ENCODE results near the gene MVB12B.

GRCh38 chr9:126475933-126476555 lies 149.4 kb downstream of the MVB12B start:
- TF ChIP-seq CTCF (IDR thresholded peaks at IDR 0.05; ENCODE audit: insufficient read depth, low read depth, low read length) (no peak), EZH2 (IDR thresholded peaks at IDR 0.05; ENCODE audit: insufficient read depth, low read length) (no peak)

Measured in astrocyte (in vitro differentiated cells and primary cell).